GM21576 (cell line): ENCODE data around the gene KCNMA1.

Experiments
- ATAC-seq: cut with Tn5 transposase; IDR thresholded peaks from one replicate; pipeline ENCODE4 v1.9.1; 2021; ENCODE audit warnings: mild to moderate bottlenecking, moderate library complexity; ENCODE audit not compliant: unreplicated experiment

KCNMA1 gene

GRCh38 chr10:77015360-77015759 is 622.2 kb downstream of the KCNMA1 start:
- no peak for ATAC-seq

- no peak for ATAC-seq
These were observed 624.7 kb downstream of the KCNMA1 start for GRCh38 chr10:77012812-77013500.

DNA sequence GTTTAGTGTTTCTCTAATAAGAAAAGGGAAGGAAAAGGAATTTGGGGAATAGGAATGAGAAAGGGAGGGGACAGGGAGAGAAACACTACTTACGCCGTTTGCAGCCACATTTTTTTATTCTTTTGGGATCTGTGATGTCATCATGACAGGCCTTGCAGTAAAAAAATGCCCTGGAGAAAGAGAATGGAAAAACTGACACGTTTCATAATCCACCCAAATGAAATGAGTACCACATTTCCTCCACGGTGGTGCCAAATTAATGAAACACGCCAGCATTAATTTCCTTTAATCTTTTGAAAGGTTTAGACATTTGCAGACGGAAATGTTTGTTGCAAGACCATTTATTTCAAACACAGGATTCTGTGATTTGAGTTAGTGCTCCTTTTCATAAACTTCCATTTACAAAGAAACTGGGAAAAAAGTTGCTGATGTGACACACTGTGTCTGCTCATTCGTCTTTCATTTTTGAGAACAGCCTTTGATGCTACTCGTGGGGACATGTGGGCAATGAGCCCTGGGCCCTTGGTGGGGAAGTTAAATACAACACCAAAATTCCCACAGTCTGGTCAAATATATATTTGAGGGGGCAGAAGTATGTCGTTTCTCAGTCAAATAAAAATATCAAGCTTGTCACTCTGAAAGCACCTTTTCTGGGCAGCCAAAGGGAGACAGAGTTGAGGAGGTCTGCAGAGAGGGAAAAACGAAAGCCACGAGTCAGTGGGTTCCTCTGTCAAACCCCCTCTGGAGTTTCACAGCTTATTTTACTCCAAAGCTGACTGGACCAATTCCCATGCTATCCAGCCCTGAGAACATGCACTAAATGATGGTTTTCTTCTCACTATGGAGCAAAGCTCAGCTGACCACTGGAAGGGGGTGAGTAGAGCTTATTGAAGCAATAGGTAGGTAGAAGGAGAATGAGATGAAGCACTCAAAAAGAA is 625.5 kb downstream of the KCNMA1 start:
- ATAC-seq: no peak

DNA sequence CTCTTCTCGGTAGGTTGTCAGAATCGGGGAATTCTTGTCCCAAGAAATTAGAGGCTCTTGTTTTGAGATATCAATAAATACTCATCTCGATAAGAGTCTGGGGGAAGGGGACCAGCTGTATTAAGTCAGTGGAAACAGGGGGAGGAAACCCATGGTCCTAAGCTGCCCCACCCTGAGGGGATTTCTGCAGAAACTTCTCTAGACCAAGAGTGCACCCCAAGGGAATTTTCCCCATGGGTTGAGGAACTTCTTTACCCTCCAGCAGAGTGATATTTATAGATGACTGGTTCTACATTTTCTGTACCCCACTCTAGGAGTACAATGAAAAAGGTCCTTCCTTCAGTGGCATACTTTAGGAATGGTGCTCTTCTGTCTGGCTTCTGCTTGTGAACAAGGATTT is 627.2 kb downstream of the KCNMA1 start:
- no peak for ATAC-seq

DNA sequence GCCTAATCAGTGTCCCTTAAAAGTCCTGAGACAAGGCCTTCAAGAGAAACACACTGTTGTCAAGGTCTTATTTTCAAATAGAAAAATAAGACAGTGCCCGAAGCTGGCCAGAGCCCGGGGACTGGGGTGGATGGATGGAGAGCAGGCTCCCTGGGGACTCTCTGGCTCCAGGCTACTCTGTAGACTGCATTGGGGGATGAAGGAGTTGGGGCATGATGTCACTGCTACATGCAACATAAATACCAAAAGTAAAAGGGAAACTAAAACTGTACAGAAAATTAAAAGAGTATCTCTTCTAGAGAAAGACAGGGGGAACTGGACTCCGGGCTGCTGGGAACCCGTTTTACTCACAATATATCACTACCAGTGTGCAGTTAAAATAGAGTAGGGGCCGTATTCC is 629.8 kb downstream of the KCNMA1 start:
- peak; percentile 87 for ATAC-seq

GRCh38 chr10:77006836-77007511 is 630.6 kb downstream of the KCNMA1 start:
- no peak for ATAC-seq

- no peak for ATAC-seq
These were observed 631.7 kb downstream of the KCNMA1 start for GRCh38 chr10:77005871-77006270.

DNA sequence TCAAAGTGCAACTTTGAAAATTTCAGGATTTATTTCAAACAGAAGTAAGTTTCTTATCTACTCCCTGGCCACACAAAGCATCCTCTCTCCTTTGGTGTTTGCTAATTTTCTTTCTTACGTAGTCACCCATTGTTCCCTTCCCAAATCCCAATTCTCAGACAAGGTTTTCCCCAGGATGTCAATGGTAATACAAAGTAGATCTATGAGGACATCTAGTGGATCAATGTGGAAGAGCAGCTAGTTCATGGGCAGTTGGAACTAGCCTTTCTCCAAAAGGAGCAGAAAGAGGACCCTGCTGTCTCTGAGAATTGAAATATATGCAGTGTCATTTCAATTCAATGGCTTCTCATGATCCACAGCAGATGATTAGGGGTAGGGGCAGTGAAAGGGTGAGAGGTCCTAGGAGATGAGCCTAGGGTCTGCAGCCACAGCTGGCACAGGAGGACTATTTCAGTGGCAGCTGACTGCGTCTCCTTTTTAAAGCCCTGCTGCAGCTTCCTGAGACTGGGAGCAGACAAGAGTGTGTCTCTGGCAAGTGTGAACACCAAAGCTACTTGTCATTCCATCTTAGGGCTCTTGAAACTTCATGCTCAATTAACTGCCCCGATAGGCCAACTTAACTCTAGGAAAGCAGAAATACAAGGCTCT is 632.6 kb downstream of the KCNMA1 start:
- no peak for ATAC-seq

DNA sequence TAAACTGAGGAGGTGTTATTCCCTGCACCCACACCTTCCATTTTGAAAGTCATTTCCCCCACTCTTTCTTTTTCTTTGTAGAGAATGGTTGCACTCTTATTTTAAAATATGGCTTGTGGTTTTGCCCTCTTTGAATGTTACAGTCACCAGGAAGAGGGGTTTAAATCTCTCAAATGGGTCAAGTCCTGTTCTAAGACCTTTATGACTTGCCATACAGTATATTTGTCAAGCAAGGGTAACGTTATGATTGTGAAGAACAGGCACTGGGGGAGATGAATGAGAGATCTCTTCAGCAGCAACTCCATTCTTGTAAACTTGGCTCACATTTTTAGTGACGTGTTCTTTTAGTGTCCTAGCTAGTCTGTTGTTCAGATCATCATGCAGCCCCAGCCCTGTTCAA is 634.7 kb downstream of the KCNMA1 start:
- no peak for ATAC-seq

GRCh38 chr10:77001206-77001605 is 636.4 kb downstream of the KCNMA1 start:
- no peak for ATAC-seq

DNA sequence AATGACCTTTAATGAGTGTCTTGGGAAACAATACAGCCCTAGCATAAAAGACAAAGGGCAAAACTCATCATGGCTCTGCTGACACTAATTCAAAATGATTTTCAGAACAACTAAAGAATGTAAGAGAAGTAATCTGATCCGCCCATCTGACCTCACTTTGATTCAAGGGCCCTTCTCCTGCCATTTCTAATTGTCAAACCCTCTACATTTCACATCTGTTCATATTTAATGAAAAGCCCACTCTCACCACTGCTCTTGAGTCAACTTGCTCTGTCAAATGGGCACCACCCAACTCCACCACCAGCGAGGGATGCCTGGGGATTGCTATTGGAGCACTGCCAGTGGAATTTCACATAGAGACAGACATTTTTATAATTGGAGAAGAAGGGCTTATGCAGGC is 639.2 kb downstream of the KCNMA1 start:
- ATAC-seq: no peak

DNA sequence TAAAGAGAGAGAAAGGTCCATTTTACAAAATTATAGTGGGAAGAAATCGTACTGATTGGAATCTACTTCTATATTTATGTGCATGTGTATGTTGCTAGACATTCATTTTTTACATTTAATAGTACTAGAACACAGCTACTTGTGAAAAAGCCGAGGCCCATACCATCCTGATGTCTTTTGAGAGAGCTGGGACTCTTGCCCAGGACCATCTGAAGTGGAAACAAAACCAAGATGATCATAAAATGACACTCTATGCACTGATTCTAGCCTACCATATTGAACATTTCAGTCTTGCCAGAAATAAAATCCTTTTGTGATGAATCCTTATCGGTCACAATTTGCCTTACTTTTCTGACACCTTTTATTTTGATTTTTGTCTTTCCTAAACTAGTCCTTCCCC is 640.0 kb downstream of the KCNMA1 start:
- ATAC-seq: no peak

DNA sequence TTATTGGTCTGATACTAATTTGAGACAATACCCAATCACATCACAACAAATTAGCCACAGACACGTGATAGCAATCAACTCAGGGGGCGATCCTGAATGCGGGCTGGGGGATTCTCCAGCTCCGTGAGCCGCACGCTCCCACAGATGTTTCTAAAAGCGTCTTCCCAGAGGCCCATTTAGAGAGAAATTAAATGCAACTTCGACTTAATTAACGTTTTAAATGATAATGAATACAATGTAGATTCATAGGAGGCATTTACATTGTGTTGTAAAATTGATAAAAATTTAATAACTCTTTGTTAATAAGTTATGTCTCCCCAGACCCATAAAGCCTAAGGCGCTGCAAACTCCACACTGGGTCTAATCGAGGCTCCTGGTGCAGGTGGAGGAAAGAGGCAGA is 642.6 kb downstream of the KCNMA1 start:
- ATAC-seq: no peak

DNA sequence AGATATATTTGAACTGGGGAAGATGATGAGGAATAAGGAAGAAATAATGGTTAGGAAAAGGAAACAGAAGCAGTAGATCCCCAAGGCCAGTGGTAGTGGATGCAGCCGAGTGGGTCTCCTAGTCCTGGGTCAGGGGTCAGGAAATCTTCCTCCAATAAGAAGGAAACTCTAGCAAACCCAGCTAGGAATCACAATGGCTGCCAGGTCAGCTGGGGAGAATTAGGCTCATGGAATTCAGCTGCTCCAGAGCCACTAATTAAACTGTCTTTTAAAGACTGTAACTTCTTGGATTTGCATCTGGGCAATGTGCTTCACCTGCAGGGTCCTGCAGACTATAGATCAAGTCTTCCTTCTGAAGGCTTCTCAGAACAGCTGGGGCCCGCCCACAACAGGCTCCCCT is 644.4 kb downstream of the KCNMA1 start:
- no peak for ATAC-seq

GRCh38 chr10:76992467-76992866 is 645.1 kb downstream of the KCNMA1 start:
- ATAC-seq: no peak

DNA sequence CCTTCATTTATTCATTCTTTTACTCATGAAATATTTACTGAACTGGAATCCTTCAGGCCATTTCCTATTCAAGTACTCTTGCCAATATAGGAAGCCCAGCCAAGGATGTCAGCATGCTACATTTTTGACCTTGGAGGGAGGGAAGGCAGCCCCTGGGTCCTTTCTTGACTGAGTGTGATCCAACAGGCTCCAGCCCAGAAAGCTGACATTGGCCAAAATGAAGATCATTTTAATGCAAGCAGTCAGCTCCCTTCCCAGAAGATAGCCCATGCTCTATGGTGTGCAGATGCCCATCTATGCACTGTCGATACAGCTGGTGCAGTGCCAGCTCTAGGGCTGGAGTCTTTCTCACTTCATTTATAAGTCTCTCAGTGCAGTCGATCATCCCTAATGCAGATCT is 646.0 kb downstream of the KCNMA1 start:
- no peak for ATAC-seq

DNA sequence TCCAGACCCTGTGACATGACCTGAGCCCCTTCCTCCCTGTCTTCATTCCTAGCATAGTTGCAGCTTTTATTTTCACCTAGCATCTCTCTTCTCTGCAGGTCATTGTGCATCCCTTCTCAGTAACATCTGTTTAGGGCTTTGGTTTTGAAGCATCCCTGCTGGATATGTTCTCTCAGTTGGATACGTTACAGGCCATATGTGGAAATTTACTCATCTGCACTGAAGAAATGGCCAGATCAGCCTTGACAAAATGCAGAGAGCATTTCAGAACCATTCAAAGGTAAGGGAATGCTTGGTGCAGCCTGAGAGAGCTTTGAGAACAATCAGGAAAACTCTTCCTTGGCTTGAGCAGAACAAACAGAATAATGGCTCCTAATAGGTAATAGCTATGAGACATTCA is 647.0 kb downstream of the KCNMA1 start:
- no peak for ATAC-seq

- ATAC-seq: peak; percentile 92
These were observed 652.8 kb downstream of the KCNMA1 start for GRCh38 chr10:76984559-76985443.

- ATAC-seq: no peak
These were observed 654.0 kb downstream of the KCNMA1 start for GRCh38 chr10:76983624-76984023.

- no peak for ATAC-seq
These were observed 654.9 kb downstream of the KCNMA1 start for GRCh38 chr10:76982671-76983070.
